Occipital lobe (tissue), 3 donors: ENCODE data around the gene ZDHHC14. TPM values are rescaled to one million over a fixed set of nuclear protein-coding genes. Genes with fewer than 3 reads are reported as not detected.
"Not testable (repeated sequence)": the region's sequence is repeated elsewhere in the genome, so short reads cannot be mapped to it uniquely, and the experiment has no call there.

Experiments
- DNase-seq: peaks from one replicate; lab custom pipeline; 2025; lab: John Stamatoyannopoulos, UW
- small RNA-seq: library from RNA; depleted of rRNA; stranded (forward); fragments of <200 nt; gene quantifications from one replicate; pipeline ENCODE3, GENCODE V24; 2014
- total RNA-seq: library from RNA; depleted of rRNA; stranded (reverse); fragments of >200 nt; gene quantifications from one replicate; pipeline ENCODE4 v1.2.3, GENCODE V29; 2014

Gene ZDHHC14
- total RNA-seq, 1 donor from 2014 or later = 14.3 TPM

DNA sequence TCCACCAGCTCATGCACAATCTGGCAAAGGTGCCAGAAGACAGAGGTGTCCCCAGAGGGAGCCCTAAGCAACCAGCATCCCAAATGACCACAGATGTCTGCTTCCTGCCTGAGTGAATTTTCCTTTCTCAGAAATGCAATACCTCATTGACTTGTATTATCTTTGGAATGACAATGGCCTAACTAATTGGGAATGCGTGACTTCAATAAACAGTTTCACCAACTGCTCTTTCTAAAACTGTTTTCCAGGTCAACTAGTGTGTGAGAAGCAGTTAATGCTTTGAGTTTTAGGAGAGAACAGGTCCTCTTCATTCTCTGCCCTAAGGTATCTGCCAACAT, 333.1 kb downstream of the ZDHHC14 start:
- DNase-seq = no peak

DNA sequence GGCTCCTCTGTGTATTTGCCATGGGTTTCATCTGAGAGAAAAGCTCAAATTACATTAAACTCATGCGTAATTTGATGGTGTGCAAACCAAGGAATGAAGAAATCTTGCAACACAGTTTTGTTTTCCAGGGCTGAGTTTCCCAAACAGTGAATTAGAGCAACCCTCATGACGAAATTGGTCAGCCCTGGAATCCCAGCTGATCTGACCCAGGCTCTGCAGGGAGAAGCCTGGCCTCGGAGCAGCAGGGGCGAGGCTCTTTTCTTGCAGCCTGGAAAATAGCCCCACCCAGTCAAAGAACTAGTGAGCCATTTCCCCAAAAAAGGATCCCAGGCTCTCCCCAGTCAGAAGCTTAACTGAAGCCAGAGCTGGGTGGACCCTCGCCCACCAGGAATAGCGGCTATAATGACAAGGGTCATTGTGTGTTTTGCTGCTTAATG, 334.8 kb downstream of the ZDHHC14 start:
- DNase-seq = no peak

DNA sequence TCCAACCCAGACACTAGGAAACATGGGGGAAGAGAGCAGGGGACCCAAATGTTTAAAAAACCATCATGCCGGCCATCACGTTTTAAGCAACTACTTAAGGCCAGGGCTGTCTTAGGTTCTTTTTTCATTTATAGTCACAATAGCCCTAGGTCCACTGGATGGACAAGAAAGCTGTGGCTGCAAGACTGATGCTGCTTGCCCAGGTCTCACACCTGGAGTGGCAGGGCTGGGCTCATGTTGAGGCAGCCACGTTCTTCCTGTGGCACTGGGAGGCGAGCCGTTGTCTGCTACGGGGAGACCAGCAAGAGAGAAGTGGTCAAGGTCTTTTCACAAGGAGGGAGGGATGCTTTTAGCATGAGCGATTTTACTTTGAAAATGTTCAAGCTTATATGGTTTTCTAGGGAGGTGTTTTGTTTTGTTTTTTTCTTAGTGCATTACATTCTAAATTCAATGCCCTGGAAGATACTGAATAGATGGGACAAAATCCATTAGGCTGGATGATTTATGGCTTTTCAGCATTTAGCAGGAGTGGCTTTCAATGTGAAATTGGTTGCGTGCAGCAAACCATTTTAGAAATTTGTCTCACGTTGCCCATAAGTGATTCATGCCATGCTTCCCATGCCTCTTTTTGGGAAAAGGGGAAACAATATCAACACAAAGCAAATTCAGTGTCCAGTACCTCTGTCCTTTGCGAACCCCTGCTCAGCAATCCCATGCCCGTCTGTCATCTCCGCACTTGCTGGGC, 335.4 kb downstream of the ZDHHC14 start:
- DNase-seq = no peak

DNA sequence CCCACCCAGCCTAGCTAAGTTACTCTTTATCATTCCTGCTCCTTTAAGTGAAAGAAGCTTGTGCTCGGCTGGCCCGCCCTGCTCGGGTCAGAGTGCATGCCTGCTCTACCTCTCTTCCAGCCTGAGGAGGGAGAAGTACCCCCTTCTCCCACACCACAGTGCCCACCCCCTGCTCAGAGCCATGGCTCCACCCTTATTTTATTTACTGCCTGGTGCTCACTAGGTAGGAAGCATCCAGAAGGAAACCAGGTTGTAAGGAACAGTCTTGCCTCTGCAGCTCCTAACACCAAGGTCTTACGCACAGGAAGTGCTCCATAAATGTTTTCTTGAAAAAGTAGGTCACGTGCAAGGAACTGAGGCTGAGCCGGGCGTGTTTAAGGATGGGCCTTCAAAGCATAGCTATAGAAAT, 336.4 kb downstream of the ZDHHC14 start:
- no peak for DNase-seq

DNA sequence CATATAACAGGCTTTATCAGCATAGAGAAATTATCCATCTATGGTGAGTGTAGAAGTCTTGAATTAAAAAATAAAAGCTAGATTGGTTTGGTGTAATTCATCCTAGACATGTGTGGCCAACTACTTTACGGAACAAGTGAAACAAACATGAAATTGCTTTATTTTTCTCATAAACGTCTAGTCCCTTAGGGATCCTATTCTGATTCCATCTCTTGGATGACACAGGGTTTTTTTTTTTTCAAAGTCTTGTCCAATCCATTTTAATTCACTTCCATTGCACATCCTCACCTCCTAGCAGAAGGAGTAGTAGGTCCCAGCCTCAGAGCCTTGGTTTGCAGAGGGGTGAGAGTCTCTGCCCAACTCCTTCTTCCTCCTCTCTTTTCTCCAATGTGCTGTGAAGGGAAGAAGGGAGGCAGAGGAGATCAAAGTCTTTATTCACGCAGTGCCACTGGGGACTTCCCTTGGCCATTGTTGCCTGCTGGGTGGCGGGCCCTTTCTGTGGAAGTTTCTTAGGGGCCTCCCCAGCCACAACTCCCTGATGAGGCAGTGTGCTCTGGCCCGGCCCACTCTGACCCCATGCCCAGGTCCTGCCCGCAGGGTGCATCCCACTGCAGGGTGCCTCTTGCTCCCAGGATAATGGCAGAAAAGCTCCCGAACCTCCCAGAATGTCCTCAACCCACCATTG, 337.7 kb downstream of the ZDHHC14 start:
- DNase-seq = no peak

DNA sequence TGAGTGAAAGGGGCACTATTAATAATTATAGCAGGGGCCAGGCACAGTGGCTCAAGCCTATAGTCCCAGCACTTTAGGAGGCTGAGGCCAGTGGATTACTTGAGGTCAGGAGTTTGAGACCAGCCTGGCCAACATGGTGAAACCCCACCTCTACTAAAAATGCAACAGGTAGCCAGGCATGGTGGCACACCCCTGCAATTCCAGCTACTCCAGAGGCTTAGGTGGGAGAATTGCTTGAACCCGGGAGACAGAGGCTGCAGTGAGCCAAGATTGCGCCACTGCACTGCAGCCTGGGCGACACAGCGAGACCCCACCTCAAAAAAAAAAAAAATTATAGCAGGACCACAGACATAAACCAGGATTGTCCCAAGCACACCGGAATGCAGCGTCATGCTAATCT, 340.0 kb downstream of the ZDHHC14 start:
- DNase-seq = not testable (repeated sequence)

DNA sequence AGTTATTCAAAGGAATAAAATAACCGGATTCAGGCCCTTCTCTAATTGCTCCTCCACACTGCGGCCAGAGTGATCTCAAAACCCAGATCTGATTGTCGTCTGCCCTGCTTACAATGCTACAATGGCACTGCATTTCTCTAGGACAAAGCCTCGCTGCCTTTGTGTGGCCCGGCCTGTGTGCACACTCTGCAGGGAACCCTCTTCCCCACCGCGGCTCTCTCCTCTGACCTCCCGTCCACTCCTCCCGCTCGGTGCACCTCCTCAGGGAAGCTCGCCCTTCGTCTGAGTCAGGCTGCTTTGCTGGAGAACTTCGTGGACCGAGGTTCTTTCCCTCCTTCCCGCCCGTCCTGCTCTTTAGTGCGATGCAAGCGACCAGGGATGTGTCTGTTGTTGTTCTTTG, 340.4 kb downstream of the ZDHHC14 start:
- DNase-seq = no peak

DNA sequence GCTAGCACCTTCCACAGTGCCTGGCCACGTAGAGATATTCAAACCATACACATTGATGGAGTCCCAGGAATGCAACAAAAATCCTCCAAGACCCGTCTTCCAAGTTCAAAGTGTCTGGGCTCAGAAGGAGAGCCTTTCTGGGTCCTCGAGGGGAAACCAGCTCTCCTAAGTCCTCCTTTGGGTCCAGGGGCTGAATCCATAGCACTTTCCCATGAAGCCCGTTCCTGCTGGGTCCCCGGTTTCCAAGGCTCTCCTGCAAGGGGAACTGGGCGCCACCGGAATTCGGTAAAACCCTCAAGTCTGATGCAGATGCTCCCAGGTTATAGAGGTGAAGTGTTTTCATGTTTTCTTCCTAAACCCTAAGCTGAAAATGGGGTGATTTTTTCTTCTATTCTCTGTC, 340.8 kb downstream of the ZDHHC14 start:
- DNase-seq = no peak

DNA sequence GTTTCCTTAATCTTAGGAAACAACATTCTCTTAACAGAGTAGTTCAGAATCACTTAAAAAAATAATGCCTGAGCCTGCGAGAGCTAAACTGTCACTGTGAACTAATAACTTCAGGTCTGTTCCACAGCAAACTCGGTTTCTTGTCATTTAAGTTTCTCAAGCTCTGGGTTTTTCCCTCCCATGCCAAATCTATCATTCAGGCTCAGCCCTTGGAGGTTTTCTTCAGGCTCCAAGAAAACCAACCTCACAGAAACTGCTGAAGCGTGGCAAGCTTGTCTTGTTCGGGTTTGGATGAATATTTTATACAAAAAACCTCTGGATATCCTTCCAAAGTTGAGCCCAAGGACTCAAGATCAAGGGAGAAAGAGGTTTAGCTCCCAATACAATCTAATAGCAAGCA, 342.4 kb downstream of the ZDHHC14 start:
- no peak for DNase-seq

DNA sequence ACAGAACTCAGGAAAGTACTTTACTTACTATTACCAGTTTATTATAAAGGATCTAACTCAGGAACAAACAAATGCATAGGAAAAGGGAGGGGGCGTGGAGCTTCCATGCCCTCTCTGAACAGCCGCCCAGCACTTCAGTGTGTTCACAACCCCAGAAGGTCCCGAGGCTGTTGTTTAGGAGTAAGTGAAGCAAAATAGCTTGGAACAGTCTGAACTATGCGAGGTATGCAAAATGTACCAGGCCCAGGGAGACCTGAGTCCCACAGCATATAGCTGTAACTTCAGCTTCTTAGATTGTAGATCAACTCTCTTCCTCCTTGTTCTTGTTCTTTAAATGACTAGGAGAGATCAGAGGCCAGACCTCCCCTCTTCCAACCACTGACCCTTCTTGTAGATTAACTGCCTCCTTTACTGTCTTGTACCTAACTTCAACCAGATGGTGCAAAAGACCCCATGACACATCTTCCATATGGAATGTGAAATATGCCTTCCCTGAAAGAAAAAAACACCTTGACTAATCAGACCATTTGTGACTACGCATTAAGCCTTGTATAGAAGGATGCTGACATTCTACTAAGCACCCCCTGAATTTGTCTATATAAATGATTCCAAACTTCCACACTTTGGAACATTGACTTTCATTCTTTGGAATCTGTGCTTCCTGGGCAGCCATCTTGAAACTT, 343.3 kb downstream of the ZDHHC14 start:
- no peak for DNase-seq

DNA sequence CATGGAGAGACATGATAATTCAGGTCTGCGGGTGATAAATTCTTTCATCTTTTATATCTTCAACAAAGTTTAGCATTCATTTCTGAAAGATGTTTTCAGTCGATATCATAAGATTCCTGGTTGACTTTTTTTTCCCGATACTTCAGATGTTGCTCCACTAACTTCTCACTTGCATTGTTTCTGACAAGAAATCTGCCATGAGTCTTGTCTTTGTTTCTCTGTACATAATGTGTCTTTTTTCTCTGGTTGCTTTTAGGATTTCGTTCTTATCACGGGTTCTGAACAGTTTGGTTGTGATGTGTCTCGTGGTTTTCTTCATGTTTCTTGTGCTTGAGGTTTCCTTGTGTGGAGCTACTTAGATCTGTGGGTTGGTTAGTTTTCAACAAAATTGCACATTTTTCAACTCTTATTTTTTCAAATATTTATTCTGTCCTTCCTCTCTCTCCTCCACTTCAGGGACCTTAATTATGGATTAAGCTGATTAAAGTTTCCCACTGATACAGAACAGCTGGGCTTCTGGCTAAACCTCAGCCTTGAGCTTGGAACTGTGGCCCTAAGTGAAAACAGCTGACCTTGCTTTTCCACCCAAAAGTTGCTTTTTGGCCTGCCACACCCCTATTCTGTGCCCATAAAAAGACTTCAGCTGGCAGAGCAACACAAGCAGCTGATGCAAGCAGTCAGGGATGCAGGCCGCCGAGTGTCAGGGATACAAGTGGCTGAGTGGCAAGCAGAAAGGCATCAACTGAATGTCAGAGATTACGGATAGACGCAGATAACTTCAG, 344.2 kb downstream of the ZDHHC14 start:
- DNase-seq = no peak

DNA sequence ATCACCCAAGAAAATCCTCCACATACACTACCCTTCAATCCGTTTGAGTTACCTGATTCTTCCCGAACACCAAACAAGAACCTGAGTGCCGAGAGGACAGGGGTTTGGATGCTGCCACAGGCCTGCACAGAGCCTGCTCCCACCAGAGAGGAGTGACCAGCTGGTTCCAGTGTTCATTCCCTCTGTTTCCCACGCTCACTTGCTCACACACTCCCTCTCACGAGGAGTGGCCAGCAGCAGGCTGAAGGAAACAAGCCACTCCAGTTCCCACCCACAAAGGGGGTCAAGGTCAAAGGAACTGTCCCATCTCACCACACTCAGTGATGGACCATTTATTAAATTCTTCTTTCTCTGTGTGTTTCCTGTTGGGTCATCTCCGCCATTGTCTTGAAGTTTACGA, 344.8 kb downstream of the ZDHHC14 start:
- no peak for DNase-seq

DNA sequence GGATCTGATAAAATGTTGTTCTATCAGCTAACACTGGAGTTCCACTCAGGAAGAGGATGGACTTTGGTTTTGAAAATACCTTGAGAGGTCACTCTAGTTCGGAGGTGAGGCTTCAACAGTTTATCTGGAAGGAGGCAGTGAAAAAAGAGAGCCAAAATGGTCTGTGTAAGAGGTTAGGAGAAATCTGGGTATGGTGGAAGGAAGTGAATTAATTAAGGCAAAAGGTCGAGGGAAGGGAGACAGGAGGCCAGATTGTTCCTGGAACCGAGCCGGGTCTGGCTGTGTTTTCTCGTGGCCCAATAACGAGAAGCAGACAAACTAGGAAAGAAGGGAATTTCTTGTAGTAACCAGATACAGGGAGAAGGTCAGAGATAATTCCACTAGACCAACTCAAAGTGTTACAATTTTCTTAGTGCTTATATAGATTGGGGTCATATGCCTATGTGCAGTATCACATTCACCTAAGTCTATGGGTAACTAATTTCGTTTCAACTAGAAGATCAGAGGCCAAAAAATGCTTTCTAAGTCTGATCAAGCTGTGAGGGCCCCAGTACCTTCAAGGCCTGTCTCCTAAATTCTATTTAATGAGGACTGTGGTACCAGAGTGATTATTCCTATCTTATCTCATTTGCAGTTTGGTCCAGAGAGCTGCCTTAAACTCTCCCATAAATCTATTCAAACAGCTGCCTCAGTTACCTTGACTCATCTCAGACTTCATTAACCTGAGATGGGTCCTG, 346.1 kb downstream of the ZDHHC14 start:
- DNase-seq = no peak

Small RNA genes lying within 50 kb of the gene (small RNA-seq; reads per million reads assigned to genes)
- not detected for gene MIR3692

Other genes with a start within 250 kb of the ZDHHC14 start
- 11.1 TPM for gene TMEM242, start 57.7 kb upstream of the ZDHHC14 start, total RNA-seq